K562 (cell line): ENCODE results near the gene TGFB1I1. TPM values are rescaled to one million over a fixed set of nuclear protein-coding genes. Genes with fewer than 3 reads are reported as not detected.

ENCODE experiments used
- CTCFL ChIP-seq: IDR thresholded peaks from 2 replicates; pipeline ENCODE4 v1.6.1; 2011; ENCODE audit warnings: borderline replicate concordance, low read depth, mild to moderate bottlenecking, moderate library complexity, low read length; ENCODE audit not compliant: insufficient read depth, poor library complexity, severe bottlenecking
- FOXA1 ChIP-seq: fragments of 450-650 bp; IDR thresholded peaks from 2 replicates; pipeline ENCODE4 v1.6.1; 2016; ENCODE audit warnings: mild to moderate bottlenecking, borderline replicate concordance
- GABPB1 ChIP-seq: sonication (generic); formaldehyde crosslinking; IDR thresholded peaks from 2 replicates; pipeline ENCODE4 v1.8.0; 2022; ENCODE audit warnings: mild to moderate bottlenecking, missing genetic modification reagents
- HDAC8 ChIP-seq: fragments of 450-650 bp; IDR thresholded peaks from 2 replicates; pipeline ENCODE4 v1.6.1; 2016; ENCODE audit warnings: mild to moderate bottlenecking, missing genetic modification characterization, moderate library complexity, missing compliant biosample characterization
- KDM4B ChIP-seq, 2 experiments: fragments of 450-650 bp in 1 of 2; sonication (generic) in 1 of 2; IDR thresholded peaks; 2 replicates each; pipeline ENCODE4 v1.6.1; 2016 to 2017; ENCODE audit warnings: borderline replicate concordance in 2 of 2, antibody characterized with exemption in 1 of 2, low read depth in 1 of 2, mild to moderate bottlenecking in 1 of 2
- MYNN ChIP-seq, 2 experiments: sonication (generic); formaldehyde crosslinking in 1 of 2; IDR thresholded peaks; 2 replicates each; pipeline versions ENCODE4 v1.5.0 to v1.6.1; 2016 to 2020; ENCODE audit warnings: antibody characterized with exemption in 1 of 2, missing genetic modification reagents in 1 of 2
- NFIC ChIP-seq: fragments of 450-650 bp; IDR thresholded peaks from 2 replicates; pipeline ENCODE4 v1.6.1; 2017; ENCODE audit warnings: mild to moderate bottlenecking, inconsistent platforms
- POLR2AphosphoS5 ChIP-seq: IDR thresholded peaks from 2 replicates; pipeline ENCODE4 v1.6.1; 2011; ENCODE audit warnings: mild to moderate bottlenecking, low read depth, low read length, moderate library complexity; ENCODE audit not compliant: control insufficient read depth, insufficient read depth
- PURB ChIP-seq: sonication (generic); formaldehyde crosslinking; IDR thresholded peaks from 2 replicates; pipeline ENCODE4 v1.9.0; 2021; ENCODE audit warnings: low read depth, mild to moderate bottlenecking, missing genetic modification reagents
- RBM14 ChIP-seq: fragments of 200-400 bp; formaldehyde crosslinking; IDR thresholded peaks from 2 replicates; pipeline ENCODE4 v1.6.1; 2018; ENCODE audit warnings: low read depth, mild to moderate bottlenecking, low read length, moderate library complexity, borderline replicate concordance; ENCODE audit not compliant: insufficient read depth
- SAFB ChIP-seq: fragments of 200-400 bp; formaldehyde crosslinking; IDR thresholded peaks from 2 replicates; pipeline ENCODE4 v1.6.1; 2017; ENCODE audit warnings: low read depth, low read length, borderline replicate concordance
- SIN3B ChIP-seq: fragments of 450-650 bp; IDR thresholded peaks from 2 replicates; pipeline ENCODE4 v1.6.1; 2017; ENCODE audit warnings: low read depth, mild to moderate bottlenecking, moderate library complexity
- SMAD1 ChIP-seq: fragments of 150-350 bp; IDR thresholded peaks from 2 replicates; pipeline ENCODE4 v1.6.1; 2014; ENCODE audit warnings: low read length, low read depth; ENCODE audit not compliant: partially characterized antibody
- SRF ChIP-seq, 2 experiments: fragments of 250-450, 450-650 bp in 1 of 2; sonication (Bioruptor Pico) in 1 of 2; sonication (generic) in 1 of 2; formaldehyde crosslinking; IDR thresholded peaks; 2 replicates each; pipeline versions ENCODE4 v1.5.0 to v1.5.1; 2020 to 2022; ENCODE audit warnings: mild to moderate bottlenecking in 1 of 2, missing genetic modification reagents in 1 of 2
- TCF3 ChIP-seq: sonication (generic); formaldehyde crosslinking; IDR thresholded peaks from 2 replicates; pipeline ENCODE4 v1.4.0; 2020; ENCODE audit warnings: mild to moderate bottlenecking, missing genetic modification reagents
- TSC22D4 ChIP-seq: fragments of 450-650 bp; IDR thresholded peaks from 2 replicates; pipeline ENCODE4 v1.6.1; 2016; ENCODE audit warnings: missing genetic modification characterization, missing biosample characterization, control low read depth
- TSHZ1 ChIP-seq: fragments of 250-450 bp; sonication (Bioruptor Pico); IDR thresholded peaks from 2 replicates; pipeline ENCODE4 v1.4.0; 2020; ENCODE audit warnings: mild to moderate bottlenecking, moderate library complexity
- ZNF280A ChIP-seq: fragments of 450-650 bp; IDR thresholded peaks from 2 replicates; pipeline ENCODE4 v1.6.1; 2018; ENCODE audit warnings: mild to moderate bottlenecking, low read depth; ENCODE audit not compliant: partially characterized antibody
- ZNF324 ChIP-seq: fragments of 250-450 bp; sonication (Bioruptor Pico); IDR thresholded peaks from 2 replicates; pipeline ENCODE4 v1.4.0; 2020; ENCODE audit warnings: mild to moderate bottlenecking
- ZNF507 ChIP-seq: conservative IDR thresholded peaks from 2 replicates; pipeline ENCODE4 v1.6.1; 2017; ENCODE audit warnings: missing genetic modification characterization, missing compliant biosample characterization
- polyA plus RNA-seq, 8 experiments: library from polyadenylated mRNA; depleted of rRNA in 4 of 8; stranded (reverse) in 5 of 8; unstranded in 3 of 8; fragments of >200 nt; fragmentation: Nextera tagmentation in 2 of 8; fragmentation: Illumina TruSeq in 1 of 8; extraction: Ambion mirVana in 2 of 8; extraction: Trizol in 1 of 8; gene quantifications; 2 replicates each; pipeline versions ENCODE4 v1.2.1 to v1.2.3, GENCODE V29; 2011 to 2014; ENCODE audit warnings: inconsistent platforms in 1 of 8, missing spikeins in 1 of 8
- total RNA-seq, 7 experiments: library from RNA; depleted of rRNA in 6 of 7; stranded (reverse); fragments of >200 nt in 6 of 7; fragmentation: Illumina TruSeq in 2 of 7; extraction: Trizol in 2 of 7; gene quantifications; 2 replicates each; pipeline versions ENCODE4 v1.2.1 to v1.2.3, GENCODE V29; 2011 to 2021; ENCODE audit warnings: low replicate concordance in 1 of 7

Gene TGFB1I1
- total and polyA plus RNA-seq, 9 of the 15 experiments (the other 6 are each of a cell fraction or from before 2014, with no cell fraction given) = 0.04 to 0.91 (median 0.19) TPM

GRCh38 chr16:31507929-31508705 is 36.2 kb downstream of the TGFB1I1 start, which contains the start of gene RUSF1 (continued):
- TF ChIP-seq CTCFL (no peak), NFIC (peak; percentile 35), TSC22D4 (tag) (no peak), TCF3 (CRISPR knock-in tag) (0 out of 2 replicates have a peak, but pooled peaks have one; percentile 38), SAFB (no peak), HDAC8 (tag) (no peak), RBM14 (0 out of 2 replicates have a peak, but pooled peaks have one; percentile 82), ZNF324 (CRISPR knock-in tag) (no peak), SIN3B (peak; percentile 63; the same call in 1 of the 2 replicates), GABPB1 (CRISPR knock-in tag) (peak; percentile 94), ZNF507 (tag) (no peak), MYNN (IDR thresholded peaks at IDR 0.05) (0 out of 2 replicates have a peak, but pooled peaks have one; percentile 44), MYNN (CRISPR knock-in tag; IDR thresholded peaks at IDR 0.05) (no peak), SMAD1 (peak; percentile 66), PURB (CRISPR knock-in tag) (no peak), ZNF280A (no peak), KDM4B (IDR thresholded peaks at IDR 0.05; ENCODE audit: borderline replicate concordance in 2 of 2, low read depth in 1 of 2) (peak in 1 of 2 experiments; percentile 83; a peak in 1 of 4 replicates), POLR2AphosphoS5 (peak; percentile 79), SRF (CRISPR knock-in tag; IDR thresholded peaks at IDR 0.05) (no peak), TSHZ1 (CRISPR knock-in tag) (no peak), FOXA1 (no peak)
